HUES48 (cell line): ENCODE data around the gene CD5L.

ENCODE experiments used
- H3K27ac ChIP-seq: one replicate; pipeline ENCODE4 v1.7.0; 2013; ENCODE audit warnings: low read depth, low read length, inconsistent platforms
- H3K27me3 ChIP-seq: 2 replicates; pipeline ENCODE4 v1.6.1; 2013; ENCODE audit warnings: mild to moderate bottlenecking, low read length; ENCODE audit not compliant: control insufficient read depth, insufficient read depth
- H3K36me3 ChIP-seq: 2 replicates; pipeline ENCODE4 v1.6.1; 2013; ENCODE audit warnings: low read length; ENCODE audit not compliant: control insufficient read depth, insufficient read depth
- H3K4me1 ChIP-seq: 2 replicates; pipeline ENCODE4 v1.6.1; 2013; ENCODE audit warnings: mild to moderate bottlenecking, low read length; ENCODE audit not compliant: control insufficient read depth, insufficient read depth
- H3K4me3 ChIP-seq: 2 replicates; pipeline ENCODE4 v1.5.1; 2013; ENCODE audit warnings: mild to moderate bottlenecking, low read depth, low read length
- H3K9ac ChIP-seq: 2 replicates; pipeline ENCODE4 v1.6.1; 2013; ENCODE audit warnings: mild to moderate bottlenecking, low read depth, low read length, moderate library complexity
- H3K9me3 ChIP-seq: 2 replicates; pipeline ENCODE4 v1.6.1; 2013; ENCODE audit warnings: low read length; ENCODE audit not compliant: control insufficient read depth, insufficient read depth

Gene CD5L

DNA sequence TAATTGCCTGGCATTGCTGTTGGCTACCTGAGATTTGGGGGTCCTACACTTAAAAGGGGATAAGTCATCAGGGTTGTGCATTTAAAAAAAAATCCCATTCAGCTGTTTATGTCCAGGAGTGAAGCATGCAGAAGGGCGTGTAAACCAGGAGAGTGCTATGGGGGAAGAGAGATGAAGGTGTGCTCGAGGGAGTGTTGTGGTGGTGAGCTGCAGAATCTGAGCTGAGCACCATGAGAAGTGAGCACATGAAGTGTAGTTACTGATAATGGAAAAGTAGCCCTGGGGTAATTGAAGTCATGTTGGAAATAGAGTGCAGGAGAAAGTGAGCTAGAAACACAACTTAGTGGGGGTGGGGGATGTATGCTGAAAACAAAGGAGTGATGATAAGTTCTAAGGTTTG is 22.4 kb downstream of the CD5L start:
- Histone ChIP-seq H3K4me3 (no peak overlapping the region), H3K27ac (no peak overlapping the region), H3K9me3 (no peaks in the 10 kb centered on the region), H3K4me1 (no peaks in the 10 kb centered on the region), H3K27me3 (no peaks in the 10 kb centered on the region), H3K36me3 (no peaks in the 10 kb centered on the region), H3K9ac (no peak overlapping the region)

GRCh38 chr1:157813269-157813668 is 28.3 kb downstream of the CD5L start:
- no peak overlapping the region for H3K4me3 ChIP-seq

GRCh38 chr1:157806431-157807149 is 35.0 kb downstream of the CD5L start:
- Histone ChIP-seq H3K9me3 (no peaks in the 10 kb centered on the region), H3K27ac (no peak overlapping the region), H3K9ac (no peak overlapping the region), H3K36me3 (no peaks in the 10 kb centered on the region), H3K4me3 (no peak overlapping the region), H3K27me3 (no peaks in the 10 kb centered on the region), H3K4me1 (no peaks in the 10 kb centered on the region)

More at GRCh38 chr1:157813269-157813668, 28.3 kb downstream of the CD5L start:
- Histone ChIP-seq H3K36me3 (no peaks in the 10 kb centered on the region), H3K27ac (no peak overlapping the region), H3K9ac (no peak overlapping the region), H3K9me3 (no peaks in the 10 kb centered on the region), H3K27me3 (no peaks in the 10 kb centered on the region), H3K4me1 (no peaks in the 10 kb centered on the region)

DNA sequence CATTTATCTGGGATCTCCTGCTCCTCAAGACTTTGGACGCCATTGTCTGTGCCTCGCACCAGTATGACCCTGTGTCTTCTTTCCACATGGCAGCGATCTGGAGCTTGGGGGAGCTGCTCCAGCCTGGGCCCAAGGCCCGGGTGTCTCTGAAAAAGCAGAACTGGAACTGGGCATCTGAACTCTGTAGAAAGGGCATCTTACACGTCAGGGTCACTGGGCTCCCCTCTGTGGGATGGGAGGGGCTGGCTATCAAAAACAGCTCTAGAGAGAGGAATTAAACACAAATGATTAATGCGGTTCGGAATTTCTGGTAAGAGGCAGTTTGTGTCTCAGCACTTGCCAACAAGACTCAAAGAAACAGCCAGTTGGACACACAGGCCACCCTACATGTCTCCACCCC is 37.8 kb downstream of the CD5L start:
- no peaks in the 10 kb centered on the region for H3K36me3 ChIP-seq
- H3K9me3 ChIP-seq, result no peaks in the 10 kb centered on the region
- no peak overlapping the region for H3K4me3 ChIP-seq
- no peaks in the 10 kb centered on the region for H3K27me3 ChIP-seq
- no peaks in the 10 kb centered on the region for H3K4me1 ChIP-seq
- no peak overlapping the region for H3K27ac ChIP-seq
- H3K9ac ChIP-seq, result no peak overlapping the region

DNA sequence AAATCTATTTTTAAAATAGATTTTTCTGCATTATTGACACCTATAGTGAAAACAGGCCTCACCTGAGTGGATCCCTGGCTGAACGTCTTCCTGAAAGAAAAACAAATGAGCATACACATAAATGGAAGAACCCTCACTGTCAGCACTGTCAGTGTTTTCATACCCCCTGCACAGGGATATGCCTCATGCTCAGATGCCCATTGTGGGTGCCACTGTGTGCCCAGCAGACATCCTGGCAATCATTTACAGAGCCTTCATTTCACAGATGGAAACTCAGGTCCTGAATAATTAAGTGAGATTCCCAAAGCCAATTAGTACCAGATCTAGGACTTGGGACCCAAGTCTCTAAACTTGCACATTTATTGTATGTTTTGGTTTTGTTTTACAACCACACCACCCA is 41.6 kb downstream of the CD5L start:
- no peak overlapping the region for H3K4me3 ChIP-seq
- no peaks in the 10 kb centered on the region for H3K4me1 ChIP-seq
- no peaks in the 10 kb centered on the region for H3K36me3 ChIP-seq
- no peaks in the 10 kb centered on the region for H3K9me3 ChIP-seq
- no peaks in the 10 kb centered on the region for H3K27me3 ChIP-seq
- no peak overlapping the region for H3K27ac ChIP-seq
- no peak overlapping the region for H3K9ac ChIP-seq

- H3K27ac ChIP-seq, result no peak overlapping the region
- no peaks in the 10 kb centered on the region for H3K36me3 ChIP-seq
- no peak overlapping the region for H3K4me3 ChIP-seq
- H3K9ac ChIP-seq, result no peak overlapping the region
- no peaks in the 10 kb centered on the region for H3K27me3 ChIP-seq
- H3K9me3 ChIP-seq, result peaks cover 4% of the 10 kb centered on the region; the same call in 1 of the 2 replicates
- no peaks in the 10 kb centered on the region for H3K4me1 ChIP-seq
These were observed 43.4 kb downstream of the CD5L start for GRCh38 chr1:157798211-157798610.

GRCh38 chr1:157785248-157785647 is 56.4 kb downstream of the CD5L start:
- Histone ChIP-seq H3K36me3 (no peaks in the 10 kb centered on the region), H3K4me3 (no peak overlapping the region), H3K9me3 (no peaks in the 10 kb centered on the region), H3K27ac (no peak overlapping the region), H3K27me3 (no peaks in the 10 kb centered on the region), H3K9ac (no peak overlapping the region), H3K4me1 (no peaks in the 10 kb centered on the region)

DNA sequence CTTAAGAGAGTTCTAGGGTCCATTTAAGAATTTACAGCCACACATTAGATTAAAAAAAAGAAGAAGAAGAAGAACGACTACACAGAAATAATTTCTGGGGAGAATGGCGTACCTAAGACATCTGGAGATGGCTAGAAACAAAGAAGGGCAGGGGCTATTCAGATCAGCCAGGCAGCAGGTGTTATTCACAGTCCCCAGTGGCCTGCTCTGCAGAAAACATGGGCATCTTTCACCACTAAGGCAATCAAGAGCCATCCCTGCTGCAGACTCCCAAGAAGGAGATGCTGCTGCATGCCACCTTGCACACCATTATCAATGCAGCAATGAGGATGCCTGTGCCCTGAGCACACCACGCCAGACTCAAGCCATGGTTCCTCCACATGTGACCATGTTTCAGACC is 56.8 kb downstream of the CD5L start:
- no peaks in the 10 kb centered on the region for H3K9me3 ChIP-seq
- no peak overlapping the region for H3K9ac ChIP-seq
- H3K27ac ChIP-seq, result no peak overlapping the region
- no peaks in the 10 kb centered on the region for H3K4me1 ChIP-seq
- H3K4me3 ChIP-seq, result no peak overlapping the region
- no peaks in the 10 kb centered on the region for H3K36me3 ChIP-seq
- H3K27me3 ChIP-seq, result no peaks in the 10 kb centered on the region

GRCh38 chr1:157782931-157783330 is 58.7 kb downstream of the CD5L start:
- H3K27me3 ChIP-seq, result no peaks in the 10 kb centered on the region
- H3K27ac ChIP-seq, result no peak overlapping the region
- H3K36me3 ChIP-seq, result no peaks in the 10 kb centered on the region
- no peak overlapping the region for H3K9ac ChIP-seq
- no peaks in the 10 kb centered on the region for H3K4me1 ChIP-seq
- H3K9me3 ChIP-seq, result no peaks in the 10 kb centered on the region
- no peak overlapping the region for H3K4me3 ChIP-seq

GRCh38 chr1:157781048-157781447 is 60.6 kb downstream of the CD5L start:
- Histone ChIP-seq H3K4me1 (no peaks in the 10 kb centered on the region), H3K27me3 (no peaks in the 10 kb centered on the region), H3K4me3 (no peak overlapping the region), H3K36me3 (no peaks in the 10 kb centered on the region), H3K9me3 (no peaks in the 10 kb centered on the region), H3K9ac (no peak overlapping the region), H3K27ac (no peak overlapping the region)
